Measurements from ENCODE around the gene JUP.

Gene JUP

DNA sequence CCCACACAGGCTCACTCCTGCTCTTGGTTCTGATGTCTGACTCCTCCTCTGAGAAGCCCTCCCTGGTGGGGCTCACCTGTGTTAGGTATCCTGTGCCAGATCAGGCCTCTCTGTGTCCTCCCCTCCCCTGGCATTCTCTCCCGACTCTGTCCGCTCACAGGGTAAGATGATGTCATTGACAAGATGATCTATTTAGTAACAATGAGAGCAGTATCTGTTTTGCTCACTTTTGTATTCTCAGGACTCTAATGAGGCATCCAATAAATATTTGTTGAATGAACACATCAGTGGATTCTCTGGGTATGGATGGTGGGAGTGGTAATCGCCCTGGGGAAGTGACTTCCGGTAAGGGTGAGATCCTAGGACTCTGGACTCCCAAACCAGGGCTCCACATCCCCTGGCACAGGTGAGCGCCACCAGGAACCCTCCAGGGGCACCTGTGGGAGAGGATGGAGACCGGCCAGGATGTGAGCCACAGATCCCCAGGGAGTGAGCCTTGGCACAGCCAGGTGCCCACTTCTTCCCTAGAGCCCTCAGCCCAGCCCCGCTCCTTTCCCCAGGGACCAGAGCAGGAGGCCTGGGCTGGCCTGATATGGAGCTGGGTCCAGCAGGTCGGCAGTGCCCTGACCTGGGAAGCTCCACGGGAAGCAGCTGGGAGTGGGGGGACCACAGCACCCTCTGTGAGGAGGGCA, 46.7 kb downstream of the JUP start:
- TF ChIP-seq, protein P1, sequence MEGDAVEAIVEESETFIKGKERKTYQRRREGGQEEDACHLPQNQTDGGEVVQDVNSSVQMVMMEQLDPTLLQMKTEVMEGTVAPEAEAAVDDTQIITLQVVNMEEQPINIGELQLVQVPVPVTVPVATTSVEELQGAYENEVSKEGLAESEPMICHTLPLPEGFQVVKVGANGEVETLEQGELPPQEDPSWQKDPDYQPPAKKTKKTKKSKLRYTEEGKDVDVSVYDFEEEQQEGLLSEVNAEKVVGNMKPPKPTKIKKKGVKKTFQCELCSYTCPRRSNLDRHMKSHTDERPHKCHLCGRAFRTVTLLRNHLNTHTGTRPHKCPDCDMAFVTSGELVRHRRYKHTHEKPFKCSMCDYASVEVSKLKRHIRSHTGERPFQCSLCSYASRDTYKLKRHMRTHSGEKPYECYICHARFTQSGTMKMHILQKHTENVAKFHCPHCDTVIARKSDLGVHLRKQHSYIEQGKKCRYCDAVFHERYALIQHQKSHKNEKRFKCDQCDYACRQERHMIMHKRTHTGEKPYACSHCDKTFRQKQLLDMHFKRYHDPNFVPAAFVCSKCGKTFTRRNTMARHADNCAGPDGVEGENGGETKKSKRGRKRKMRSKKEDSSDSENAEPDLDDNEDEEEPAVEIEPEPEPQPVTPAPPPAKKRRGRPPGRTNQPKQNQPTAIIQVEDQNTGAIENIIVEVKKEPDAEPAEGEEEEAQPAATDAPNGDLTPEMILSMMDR (conservative IDR thresholded peaks at IDR 0.05), result no peak
- H3K27ac ChIP-seq, result no peak overlapping the region

DNA sequence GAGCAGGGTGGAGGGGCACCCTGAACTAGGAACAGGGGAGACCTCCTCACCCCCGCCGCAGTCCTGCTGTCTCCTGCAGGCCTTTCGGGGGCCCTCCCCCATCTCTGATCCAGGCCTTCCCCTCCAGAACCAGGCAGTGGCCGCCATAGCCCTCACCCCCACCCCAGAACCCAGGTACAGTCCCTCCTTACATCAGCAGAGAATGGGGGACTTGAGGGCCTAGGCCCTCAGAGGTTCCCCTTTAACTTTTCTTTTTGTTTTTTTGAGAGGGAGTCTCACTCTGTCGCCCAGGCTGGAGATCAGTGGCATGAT, 47.8 kb downstream of the JUP start:
- H3K27ac ChIP-seq, result peak overlapping the region; percentile 66; the same call in 1 of the 2 replicates
- TF ChIP-seq, protein P1 (conservative IDR thresholded peaks at IDR 0.05), result no peak

DNA sequence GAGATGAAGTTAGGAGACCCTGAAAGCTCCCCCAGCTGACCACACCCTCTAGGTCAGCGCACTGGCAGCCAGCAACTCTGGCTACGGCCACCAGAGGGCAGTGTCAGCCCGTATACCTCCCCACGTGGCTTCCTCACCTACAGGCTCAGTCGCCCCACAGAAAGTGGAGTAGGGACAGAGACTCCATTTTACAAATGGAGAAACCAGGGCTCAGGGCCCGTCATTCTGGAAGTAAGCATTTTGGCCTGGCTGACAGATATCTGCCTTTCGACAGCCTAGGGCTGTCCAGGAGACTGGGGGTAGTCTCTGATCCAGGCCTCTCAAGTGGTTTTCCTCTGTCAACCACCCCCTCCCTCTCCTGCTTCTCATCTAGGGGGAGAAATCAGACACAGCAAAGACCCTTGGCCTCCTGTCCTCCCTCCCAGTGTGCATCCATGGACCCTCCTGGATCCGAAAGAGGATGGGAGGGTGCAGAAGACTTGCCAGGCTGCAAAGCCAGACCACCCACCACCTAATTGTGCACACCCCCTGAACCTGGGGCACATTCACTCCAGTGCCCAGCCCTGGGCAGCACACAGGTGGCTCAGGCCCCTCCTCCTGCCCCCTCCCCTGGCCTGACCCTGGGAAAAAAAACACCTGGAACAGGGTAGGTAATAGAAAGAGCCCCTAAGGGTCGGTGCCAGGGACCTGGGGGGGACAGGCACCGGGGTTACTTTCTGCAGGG, 48.3 kb downstream of the JUP start:
- H3K27ac ChIP-seq, result peak overlapping the region; percentile 66; the same call in 1 of the 2 replicates
- TF ChIP-seq, protein P1 (conservative IDR thresholded peaks at IDR 0.05), result peak; percentile 87

DNA sequence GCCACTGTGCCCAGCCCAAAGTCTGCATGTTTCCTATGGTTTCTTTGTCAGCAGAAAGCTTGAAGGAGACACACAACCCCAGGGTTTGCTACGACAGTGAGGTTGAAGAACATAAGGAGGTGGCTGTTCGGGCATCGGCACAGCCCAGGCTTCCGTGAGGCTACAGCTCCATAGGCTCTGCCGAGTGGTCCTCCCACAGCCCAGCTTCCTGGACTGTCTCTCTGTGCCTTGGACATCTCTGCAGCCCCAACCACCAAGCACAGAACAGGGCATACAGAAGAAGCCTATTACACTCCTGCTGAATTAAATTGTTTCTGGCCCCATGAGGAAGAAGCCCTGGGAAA, 48.9 kb downstream of the JUP start:
- TF ChIP-seq, protein P1 (conservative IDR thresholded peaks at IDR 0.05), result no peak
- no peak overlapping the region for H3K27ac ChIP-seq

DNA sequence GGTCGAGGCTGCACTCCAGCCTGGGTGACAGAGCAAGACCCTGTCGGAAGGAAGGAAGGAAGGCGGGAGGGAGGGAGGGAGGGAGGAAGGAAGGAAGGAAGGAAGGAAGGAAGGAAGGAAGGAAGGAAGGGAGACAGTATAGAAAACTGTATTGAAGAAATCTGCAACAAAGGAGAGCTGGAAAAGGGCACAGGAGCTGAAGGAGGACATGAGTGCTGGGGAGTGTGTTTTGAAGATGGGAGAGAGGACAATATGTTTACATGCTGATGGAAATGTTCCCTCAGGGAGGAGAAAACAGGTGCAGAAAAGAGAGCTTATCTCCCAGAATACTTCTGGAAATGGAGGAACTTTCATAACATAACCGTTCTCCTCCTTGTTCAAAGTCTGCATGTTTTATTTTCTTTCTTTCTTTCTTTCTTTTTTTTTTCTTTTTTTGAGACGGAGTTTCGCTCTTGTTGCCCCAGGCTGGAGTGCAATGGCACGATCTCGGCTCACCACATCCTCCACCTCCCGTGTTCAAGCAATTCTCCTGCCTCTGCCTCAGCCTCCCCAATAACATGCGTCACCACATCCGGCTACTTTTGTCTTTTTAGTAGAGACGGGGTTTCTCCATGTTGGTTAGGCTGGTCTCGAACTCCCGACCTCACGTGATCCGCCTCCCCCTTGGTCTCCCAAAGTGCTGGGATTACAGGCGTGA, 49.4 kb downstream of the JUP start:
- TF ChIP-seq, protein P1 (conservative IDR thresholded peaks at IDR 0.05), result no peak
- no peak overlapping the region for H3K27ac ChIP-seq

DNA sequence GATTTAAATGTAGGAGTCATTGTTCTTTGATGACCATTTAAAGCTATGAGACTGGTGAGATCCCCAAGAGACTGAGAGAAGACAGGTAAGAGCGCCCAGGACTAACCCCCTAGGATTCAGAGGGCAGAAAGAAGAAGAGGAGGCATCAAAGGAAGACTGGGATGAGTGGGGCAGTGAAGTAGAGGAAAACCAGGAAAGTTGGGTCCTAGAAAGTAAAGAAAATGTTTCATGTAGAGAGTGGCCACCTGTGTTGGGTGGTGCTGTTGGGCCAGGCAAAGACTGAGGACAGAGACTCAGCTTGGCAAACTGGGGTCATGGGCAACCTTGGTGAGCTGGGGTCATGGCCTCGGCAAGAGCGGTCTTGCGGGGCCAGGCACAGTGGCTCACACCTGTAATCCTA, 50.8 kb downstream of the JUP start:
- TF ChIP-seq, protein P1 (conservative IDR thresholded peaks at IDR 0.05), result no peak
- no peak overlapping the region for H3K27ac ChIP-seq

DNA sequence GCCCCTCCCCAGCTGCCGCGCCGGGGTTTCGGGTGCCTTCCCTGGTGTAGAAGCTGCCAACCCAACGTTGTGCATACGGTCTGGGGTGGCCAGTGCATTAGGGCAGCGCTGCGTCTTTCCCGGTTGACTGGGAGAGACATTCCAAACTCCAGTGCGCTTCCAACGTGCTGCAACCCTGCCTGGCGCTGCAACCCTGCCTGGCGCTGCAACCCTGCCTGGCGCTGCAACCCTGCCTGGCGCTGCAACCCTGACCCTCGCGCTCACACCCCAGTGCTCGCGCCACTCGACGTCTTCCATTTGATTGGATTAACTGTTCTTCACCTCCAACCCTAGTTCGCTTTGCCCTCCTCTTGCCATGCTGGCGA, 51.6 kb downstream of the JUP start:
- peak overlapping the region; percentile 51; the same call in 1 of the 2 replicates for H3K27ac ChIP-seq
- TF ChIP-seq, protein P1 (conservative IDR thresholded peaks at IDR 0.05), result no peak
